ENCODE results near the gene ZNF512. TPM values are rescaled to one million over a fixed set of nuclear protein-coding genes. Genes with fewer than 3 reads are reported as not detected.
A peak's percentile ranks its signal among the peaks of the same experiment; 100 is the strongest.

ZNF512 gene
- total and polyA plus RNA-seq, 2 of the 13 experiments (the other 11 are each of a cell fraction or from before 2014, with no cell fraction given) = 29.8 to 31.0 TPM

DNA sequence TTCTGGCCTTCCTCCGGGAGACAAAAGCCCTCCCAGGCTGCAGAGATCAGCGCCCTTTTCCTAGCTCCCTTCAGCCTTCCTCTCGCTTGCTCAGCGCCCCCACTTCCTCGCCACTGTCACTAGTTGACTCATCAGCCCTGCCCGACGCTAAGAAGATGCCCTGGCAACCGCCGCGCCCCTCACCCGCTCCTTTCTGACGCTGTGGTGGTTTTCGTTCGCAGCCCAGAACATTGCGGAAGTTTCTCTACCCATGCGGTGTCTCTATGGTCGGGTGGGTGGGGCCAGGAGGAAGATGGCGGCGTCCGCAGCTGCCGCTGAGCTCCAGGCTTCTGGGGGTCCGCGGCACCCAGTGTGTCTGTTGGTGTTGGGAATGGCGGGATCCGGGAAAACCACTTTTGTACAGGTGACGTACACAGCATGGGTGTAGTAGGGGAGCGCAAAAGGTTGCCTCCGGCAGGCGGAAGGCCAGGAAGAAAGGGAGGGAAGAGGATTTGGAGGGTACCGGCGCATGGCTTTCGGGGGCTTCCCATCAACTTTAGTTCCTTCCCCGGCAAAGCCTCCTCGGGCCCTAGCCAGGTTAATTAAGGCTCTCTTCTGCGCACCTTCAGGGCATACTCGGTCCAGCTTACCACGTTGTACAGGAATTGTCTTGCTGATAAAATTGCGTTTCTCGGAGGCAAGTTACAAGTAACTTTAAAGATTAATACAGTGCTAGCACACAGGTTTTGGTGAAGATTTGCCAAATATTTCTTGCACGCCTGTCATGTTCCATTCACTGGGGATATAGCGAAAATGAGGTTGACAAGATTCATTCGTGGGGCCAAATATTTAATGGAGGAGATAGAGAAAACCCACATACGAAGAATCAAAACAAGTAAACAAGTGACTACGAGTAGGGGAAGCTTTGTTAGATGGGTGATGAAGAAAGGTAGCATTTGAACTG, 46.2 kb downstream of the ZNF512 start, which contains the start of the genes CCDC121 and GPN1 (continued):
- TF ChIP-seq POLR2G (IDR thresholded peaks at IDR 0.05; ENCODE audit: low read depth, low read length) (peak; percentile 100), TFDP2 (CRISPR knock-in tag; IDR thresholded peaks at IDR 0.05) (no peak), ZNF691 (CRISPR knock-in tag; IDR thresholded peaks at IDR 0.05; ENCODE audit: borderline replicate concordance, low read depth) (peak; percentile 76; the same call in 1 of the 2 replicates), ZNF670 (CRISPR knock-in tag; IDR thresholded peaks at IDR 0.05; ENCODE audit: borderline replicate concordance) (peak; percentile 85), ZBTB3 (CRISPR knock-in tag; IDR thresholded peaks at IDR 0.05; ENCODE audit: borderline replicate concordance, low read depth) (0 out of 2 replicates have a peak, but pooled peaks have one; percentile 69), ZNF609 (CRISPR knock-in tag; IDR thresholded peaks at IDR 0.05; ENCODE audit: borderline replicate concordance) (peak; percentile 58; the same call in 1 of the 2 replicates), ZNF552 (CRISPR knock-in tag; IDR thresholded peaks at IDR 0.05; ENCODE audit: borderline replicate concordance) (no peak; the same call in 1 of the 2 replicates), ZNF720 (CRISPR knock-in tag; IDR thresholded peaks at IDR 0.05) (peak; percentile 31; the same call in 1 of the 2 replicates), MXD3 (CRISPR knock-in tag; IDR thresholded peaks at IDR 0.05) (peak; percentile 89; the same call in 1 of the 2 replicates), SALL1 (CRISPR knock-in tag; IDR thresholded peaks at IDR 0.05) (peak; percentile 95), ZNF124 (CRISPR knock-in tag; IDR thresholded peaks at IDR 0.05) (0 out of 2 replicates have a peak, but pooled peaks have one; percentile 71), ZNF235 (CRISPR knock-in tag; IDR thresholded peaks at IDR 0.05; ENCODE audit: borderline replicate concordance) (no peak), FOXM1 (CRISPR knock-in tag; IDR thresholded peaks at IDR 0.05) (no peak), GFI1 (CRISPR knock-in tag; IDR thresholded peaks at IDR 0.05; ENCODE audit: borderline replicate concordance) (peak; percentile 62; the same call in 1 of the 2 replicates), NRL (CRISPR knock-in tag; IDR thresholded peaks at IDR 0.05; ENCODE audit: borderline replicate concordance) (peak; percentile 95; the same call in 1 of the 2 replicates)
- TF ChIP-seq, protein P1, sequence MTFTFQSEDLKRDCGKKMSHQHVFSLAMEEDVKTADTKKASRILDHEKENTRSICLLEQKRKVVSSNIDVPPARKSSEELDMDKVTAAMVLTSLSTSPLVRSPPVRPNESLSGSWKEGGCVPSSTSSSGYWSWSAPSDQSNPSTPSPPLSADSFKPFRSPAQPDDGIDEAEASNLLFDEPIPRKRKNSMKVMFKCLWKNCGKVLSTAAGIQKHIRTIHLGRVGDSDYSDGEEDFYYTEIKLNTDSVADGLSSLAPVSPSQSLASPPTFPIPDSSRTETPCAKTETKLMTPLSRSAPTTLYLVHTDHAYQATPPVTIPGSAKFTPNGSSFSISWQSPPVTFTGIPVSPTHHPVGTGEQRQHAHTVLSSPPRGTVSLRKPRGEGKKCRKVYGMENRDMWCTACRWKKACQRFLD (CRISPR knock-in tag; IDR thresholded peaks at IDR 0.05; ENCODE audit: borderline replicate concordance) = peak; percentile 75; the same call in 1 of the 2 replicates
- TF ChIP-seq, protein P2, sequence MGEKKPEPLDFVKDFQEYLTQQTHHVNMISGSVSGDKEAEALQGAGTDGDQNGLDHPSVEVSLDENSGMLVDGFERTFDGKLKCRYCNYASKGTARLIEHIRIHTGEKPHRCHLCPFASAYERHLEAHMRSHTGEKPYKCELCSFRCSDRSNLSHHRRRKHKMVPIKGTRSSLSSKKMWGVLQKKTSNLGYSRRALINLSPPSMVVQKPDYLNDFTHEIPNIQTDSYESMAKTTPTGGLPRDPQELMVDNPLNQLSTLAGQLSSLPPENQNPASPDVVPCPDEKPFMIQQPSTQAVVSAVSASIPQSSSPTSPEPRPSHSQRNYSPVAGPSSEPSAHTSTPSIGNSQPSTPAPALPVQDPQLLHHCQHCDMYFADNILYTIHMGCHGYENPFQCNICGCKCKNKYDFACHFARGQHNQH (CRISPR knock-in tag; IDR thresholded peaks at IDR 0.05) = peak; percentile 92
